GM21360 (cell line): Measurements from ENCODE around the gene ZNF343.
A peak's percentile ranks its signal among the peaks of the same experiment; 100 is the strongest.
"Not testable (repeated sequence)": the region's sequence is repeated elsewhere in the genome, so short reads cannot be mapped to it uniquely, and the experiment has no call there.

Experiments
- ATAC-seq: cut with Tn5 transposase; IDR thresholded peaks from one replicate; pipeline ENCODE4 v1.9.1; 2021; ENCODE audit warnings: mild to moderate bottlenecking, moderate library complexity; ENCODE audit not compliant: unreplicated experiment

ZNF343 gene

DNA sequence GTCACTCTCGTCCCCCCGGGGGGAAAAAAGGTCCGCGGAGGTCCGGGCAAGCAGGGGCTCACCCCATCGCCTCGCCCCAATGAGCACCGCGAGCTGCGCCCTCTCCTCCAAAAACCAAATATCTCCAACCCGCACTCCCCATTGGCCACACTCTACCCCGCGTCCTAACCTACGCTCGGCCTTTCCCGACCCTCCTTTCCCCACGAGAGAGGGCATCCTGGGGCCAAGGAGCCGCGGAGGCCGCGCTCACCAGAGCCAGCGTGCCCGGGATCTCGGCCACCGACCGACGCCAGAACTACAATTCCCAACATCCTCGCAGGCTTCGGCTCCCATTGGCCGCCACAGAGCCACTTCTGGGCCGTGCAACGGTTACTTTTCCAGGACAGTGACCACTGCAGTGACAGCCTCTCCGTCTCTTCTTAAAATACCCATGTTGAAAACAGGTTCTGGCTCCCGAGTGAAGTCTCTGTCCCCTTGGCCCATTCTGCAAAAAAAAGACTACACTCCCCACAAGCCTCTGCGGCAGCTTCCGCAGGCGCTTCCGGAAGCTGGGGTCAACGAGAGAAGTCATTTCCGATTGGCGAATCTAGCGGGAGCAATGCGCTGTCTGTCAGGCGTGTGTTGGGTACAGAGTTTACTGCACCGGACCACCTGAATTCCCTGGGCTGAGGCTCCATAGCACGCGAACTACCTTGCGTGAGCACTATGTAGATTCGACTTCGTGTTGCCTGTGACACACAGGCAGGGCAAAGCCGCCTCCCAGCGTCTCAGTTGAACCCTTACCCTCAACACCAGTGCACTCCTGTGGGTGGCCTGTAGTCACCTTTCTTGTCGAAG lies at the start of gene ZNF343:
ZNF343 (minus strand) TSS at position 285 of the 837 bp plus-strand sequence. CDS start 15,020 bp downstream, outside the sequence.
- ATAC-seq: peak; percentile 88

DNA sequence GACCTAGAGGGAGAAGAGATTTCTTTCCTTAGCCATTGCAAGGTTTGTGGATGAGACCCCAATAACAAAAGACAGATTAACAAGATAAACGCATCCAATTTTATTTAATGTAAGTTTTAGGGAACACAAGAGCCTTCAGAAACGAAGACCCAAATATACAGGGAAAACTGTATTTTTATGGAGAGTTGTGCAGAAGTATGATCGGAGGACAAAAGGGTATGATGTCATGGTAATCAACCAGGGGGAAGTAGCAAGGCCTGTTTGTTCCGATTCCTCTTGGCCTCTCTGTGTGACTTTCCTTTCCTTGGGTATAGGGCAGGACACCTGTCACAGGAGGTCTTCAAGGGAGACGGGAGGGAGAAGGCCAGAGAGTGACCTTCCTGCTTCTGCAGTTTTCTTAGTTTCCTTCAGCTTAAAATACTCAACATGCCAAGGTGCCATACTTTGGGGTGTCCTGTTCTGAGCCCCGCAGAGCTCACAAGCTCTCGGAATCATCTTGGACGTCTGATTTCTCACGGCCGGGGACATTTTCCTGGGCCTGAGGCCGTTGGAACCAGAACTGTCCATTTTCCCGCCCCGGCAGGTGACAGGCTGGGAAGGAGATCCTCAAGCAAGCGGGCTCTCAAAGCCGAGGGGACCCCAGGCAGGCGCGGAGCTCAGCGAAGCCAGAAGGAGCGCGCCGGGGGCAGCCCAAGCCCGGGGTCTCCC lies 49.3 kb upstream of the ZNF343 start:
- ATAC-seq: no peak

DNA sequence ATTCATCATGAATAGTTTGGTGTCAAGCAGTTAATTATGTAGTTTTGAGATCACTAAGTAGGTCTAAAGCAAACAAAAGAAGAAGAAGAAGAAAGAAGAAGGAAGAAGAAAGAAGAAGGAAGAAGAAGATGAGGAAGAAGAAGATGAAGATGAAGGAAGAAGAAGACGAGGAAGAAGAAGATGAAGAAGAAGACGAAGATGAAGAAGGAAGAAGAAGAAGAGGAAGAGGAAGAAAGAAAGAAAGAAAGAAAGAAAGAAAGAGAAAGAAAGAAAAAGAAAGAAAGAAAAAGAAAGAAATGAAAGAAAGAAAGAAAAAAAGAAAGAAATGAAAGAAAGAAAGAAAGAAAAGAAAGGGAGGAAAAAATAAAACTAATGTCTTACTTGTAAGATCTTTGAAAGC lies 36.9 kb upstream of the ZNF343 start:
- ATAC-seq: no peak

DNA sequence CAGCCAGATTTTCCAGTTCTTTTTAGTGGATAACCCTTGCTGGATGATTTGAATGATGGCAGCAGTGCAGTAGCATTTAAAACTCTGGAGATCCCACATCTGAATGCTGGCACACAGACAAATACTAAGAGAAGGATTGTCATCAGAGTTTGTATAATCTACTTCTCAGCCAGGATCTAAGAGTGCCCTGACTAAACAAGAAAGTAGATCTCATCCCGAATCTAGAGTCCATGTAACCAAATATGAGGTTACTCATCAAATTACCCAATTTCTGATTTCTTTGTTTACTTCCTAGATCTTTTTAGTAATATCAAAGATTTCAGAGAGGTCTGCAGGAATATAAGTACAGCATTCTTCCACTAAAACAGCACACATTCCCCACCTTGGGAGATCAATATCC lies 35.5 kb upstream of the ZNF343 start:
- no peak for ATAC-seq

DNA sequence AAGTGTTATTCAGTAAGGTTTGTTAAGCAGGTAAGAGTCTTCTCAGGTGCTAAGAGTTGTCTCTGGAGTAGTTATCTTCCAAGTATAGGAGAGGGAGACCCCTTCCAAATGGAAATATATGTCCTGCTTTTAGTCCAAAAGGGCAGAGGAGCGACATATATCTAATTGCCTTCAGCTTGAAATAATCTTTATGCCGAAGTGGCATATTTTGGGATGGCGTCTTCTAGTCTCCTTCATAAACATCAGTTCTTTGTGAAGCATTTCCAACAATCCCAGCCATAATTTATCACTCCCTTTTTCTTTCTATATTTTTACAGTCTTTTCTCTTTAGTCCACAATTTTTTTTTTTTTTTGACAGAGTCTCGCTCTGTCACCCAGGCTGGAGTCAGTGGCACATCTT lies 33.6 kb upstream of the ZNF343 start:
- ATAC-seq: no peak

DNA sequence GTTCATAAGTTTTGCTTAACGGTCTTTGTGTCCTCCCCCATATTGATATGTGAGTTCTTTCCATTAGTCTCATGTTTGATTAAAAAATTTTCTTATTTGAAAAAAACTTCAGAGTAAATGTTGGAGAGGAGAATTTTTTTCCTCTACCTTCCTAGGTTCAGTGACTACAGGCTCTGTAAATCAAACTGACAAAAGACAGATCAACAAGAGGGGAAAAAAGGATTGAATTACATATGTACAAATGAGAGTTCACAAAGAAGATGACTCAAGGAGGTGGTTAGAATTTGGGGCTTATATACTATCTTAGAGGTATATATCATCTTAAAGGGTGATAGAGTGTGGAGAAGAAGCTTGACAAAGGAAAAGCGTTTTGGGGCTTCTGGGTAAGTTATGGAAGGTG lies 33.2 kb upstream of the ZNF343 start:
- no peak for ATAC-seq

DNA sequence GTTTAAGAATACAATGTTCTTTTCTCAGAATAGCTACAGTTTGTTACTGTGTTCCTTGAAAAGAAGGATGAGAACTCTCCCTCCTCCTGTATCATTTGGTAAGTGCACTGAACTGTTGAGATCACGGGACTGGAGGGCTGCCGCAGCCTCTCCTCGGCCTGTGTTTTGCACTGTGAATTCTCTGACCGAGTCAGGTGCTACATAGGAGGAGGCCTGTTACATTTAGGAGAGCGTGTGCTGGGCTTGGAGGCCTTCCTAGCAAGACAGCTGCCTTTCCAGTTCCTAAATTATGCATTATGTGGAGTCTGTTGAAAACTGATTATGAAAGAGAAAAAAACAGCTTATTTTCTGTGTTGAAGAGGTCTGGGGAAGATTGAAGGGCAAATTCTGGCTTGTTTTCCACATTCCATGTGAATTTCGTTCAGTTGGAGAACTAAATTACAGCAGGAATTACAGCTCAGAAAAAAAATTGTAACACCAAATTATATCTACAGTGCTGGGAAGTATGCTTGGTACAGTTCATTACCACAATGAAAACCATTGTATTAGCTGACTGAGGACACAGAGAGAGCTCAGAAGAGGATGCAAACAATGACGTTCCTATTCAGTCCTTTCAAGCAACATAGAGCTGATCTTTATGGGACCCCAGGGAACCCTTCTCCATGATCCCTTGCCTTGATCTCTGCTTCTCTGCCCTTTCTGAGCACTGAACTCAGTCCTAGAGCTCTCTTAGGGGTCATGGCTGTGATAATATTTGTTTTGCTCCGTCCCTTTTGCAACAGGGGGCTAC lies 30.4 kb upstream of the ZNF343 start:
- no peak for ATAC-seq

DNA sequence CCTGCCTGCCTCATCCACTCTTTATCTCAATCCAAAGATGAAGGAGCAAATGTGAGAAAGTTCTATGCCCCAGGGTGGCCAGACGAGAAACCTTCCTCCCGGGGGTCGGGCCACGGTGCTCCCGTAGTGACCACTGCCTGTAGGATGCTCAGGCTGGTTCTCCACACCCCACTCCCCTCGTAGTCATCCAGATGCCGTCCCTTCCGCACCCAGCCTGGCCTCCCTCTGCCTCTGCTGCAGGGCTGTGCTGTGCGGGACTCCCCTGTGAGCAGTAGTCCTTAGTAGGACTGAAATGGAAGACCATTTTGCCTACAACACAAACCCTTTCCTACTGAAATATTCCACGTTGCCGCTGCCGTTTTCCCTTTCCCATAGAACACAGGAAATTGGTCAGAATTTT lies 29.6 kb upstream of the ZNF343 start:
- no peak for ATAC-seq

DNA sequence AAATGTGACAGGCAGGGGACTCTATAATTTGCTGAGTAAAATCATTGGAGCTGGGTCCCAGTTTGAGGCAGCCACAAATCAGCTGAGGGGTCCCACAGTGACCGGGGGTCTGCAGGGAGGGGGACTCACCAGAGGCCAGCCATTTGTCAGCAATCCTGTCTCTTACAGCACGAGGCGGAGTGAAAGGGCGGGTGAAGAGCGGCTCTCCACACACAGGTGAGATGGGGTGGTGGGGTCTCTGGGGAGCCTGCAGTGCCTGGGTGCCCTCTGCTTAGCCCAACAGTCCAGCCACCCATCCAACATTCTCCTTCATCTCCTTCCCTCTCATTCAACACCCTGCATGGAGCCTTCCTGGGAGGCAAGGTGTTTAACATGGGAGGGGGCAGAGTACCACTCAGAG lies 28.4 kb upstream of the ZNF343 start:
- no peak for ATAC-seq

DNA sequence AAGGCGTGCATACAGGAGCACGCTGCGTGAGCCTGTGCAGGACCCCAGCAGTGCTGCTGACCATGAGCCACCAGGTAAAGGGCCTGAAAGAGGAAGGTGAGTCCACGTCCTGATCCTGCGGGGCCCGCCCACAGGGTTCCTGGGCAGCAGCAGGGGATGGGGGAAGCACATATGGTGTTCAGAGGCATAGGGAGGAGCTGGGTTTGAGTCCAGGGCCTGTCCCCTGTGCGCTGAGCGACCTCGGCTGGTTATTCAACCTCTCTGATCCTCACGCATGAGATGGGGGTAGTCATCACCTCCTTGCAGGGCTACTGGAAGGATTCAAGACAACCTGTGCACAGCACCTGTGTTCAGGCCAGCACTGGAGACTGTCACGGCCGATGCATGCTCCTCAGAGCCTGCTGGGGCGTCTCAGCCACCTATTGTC lies 27.9 kb upstream of the ZNF343 start, which contains the start of gene TMC2:
TMC2 (plus strand) TSS at position 14 of the 427 bp plus-strand sequence; CDS start at position 63, 49 bp downstream.
- no peak for ATAC-seq

DNA sequence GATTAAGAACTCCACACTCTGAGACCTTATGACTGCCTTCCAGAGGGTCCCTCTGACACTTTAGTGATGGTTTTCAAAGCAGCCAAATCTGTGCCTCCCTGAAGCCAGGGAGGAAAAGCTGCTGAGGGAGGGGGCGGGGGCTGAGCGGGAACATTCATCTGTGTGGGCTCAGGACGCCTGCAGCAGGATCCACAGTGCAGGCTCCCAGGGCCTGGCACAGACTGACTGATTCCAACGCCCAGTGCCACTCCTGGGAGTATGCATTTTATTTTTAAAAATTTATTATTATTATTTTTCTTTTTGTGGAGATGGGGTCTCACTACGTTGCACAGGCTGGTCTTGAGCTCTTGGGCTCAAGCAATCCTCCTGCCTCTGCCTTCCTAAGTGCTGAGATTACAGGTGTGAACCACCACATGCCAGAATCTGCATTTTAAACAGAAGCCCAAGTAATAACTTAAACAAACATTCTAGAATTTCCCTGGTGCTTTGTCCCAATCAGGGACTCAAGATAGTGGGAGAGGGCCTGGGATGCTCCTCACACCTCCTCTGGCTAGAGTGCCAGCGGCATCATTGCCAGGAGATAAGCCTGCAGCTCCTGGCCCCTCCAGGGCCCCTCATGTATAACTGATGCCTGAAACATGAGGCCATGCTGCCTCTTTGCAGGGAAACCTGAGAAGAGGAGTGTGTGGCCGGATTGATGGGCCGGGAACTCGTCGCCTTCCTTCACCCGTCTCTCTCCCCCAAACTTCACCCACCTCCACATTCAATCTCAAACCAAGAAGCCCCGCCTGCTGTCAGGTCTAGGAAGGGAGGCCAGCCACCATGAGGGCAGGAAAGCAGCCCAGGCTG lies 27.2 kb upstream of the ZNF343 start:
- no peak for ATAC-seq

DNA sequence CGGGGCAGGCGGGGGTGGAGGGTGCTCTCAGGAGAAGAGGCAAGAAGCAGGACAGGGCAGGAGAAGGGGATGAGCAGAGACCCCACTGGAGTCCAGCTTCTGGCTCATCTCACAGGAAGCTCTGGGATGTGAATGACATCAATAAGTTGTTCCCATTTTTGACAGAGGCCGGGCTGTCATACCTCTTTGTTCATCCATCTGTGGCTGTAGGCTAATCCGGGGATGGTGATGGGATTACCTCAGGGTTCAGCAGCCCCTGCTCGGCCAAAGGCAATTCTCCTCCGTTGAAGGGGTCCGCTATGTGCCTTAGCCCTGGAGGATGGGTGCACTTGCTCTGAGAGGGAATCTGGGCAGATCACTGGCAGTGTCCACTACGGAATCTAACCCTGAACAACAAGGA lies 24.4 kb upstream of the ZNF343 start:
- no peak for ATAC-seq

DNA sequence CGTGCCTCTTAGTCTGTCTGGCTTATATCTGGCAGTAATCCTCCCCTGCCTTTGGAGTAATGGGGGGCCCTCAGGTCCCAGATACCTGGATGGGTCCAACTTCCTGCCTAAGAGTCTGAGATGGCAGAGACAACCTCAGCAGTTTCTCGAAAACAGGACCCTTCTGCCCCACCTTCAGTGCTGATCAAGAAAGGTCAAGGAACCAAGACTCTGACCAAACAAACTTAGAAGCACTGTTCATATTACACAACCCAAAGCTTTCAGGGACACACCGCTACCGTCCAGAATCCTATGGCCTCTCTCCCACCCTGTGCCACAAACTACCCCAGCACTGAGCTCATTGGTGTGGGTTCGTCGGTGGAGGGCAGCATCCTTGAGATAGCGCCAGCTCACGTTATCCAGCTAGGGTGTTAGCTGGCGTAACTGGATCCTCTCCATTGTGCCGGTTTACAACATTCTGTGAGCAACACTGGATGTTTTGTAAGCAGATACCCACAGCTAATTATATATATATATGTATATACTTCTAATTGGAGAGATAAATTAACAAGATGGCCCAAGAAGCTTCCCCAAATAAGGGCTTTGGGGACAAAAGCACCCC lies 20.1 kb upstream of the ZNF343 start:
- no peak for ATAC-seq

DNA sequence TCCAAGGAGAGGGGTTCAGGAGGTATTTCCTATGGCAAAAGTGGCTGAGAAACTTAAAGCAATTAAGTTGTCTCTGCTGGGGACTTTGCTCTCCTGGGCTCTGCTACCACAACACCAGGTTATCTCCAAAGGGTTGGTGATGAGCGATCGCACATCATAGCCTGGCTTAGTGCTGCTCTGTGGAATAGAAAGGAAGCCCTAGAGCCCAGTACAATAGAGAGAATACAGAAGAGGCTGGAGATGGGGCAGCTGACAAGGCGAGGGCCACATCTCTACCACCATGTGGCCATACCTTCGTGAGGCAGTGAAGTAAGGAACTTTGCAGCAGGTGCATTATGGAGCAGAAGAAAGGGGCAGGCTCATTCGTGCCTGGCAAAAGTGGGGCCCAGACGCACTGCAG lies 19.0 kb upstream of the ZNF343 start:
- ATAC-seq: no peak

DNA sequence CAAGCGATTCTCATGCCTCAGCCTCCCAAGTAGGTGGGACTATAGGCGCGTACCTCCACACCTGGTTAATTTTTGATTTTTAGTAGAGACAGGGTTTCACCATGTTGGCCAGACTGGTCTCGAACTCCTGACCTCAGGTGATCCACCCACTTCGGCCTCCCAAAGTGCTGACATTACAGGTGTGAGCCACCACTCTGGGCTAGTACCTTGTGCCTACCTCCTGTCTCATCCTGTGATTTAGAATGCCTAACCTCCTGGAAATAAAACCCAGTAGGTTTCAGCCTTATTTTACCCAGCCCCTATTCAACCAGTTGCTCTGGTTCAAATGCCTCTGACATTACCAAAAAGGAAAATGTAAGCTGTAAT lies 17.5 kb upstream of the ZNF343 start:
- not testable (repeated sequence) for ATAC-seq

DNA sequence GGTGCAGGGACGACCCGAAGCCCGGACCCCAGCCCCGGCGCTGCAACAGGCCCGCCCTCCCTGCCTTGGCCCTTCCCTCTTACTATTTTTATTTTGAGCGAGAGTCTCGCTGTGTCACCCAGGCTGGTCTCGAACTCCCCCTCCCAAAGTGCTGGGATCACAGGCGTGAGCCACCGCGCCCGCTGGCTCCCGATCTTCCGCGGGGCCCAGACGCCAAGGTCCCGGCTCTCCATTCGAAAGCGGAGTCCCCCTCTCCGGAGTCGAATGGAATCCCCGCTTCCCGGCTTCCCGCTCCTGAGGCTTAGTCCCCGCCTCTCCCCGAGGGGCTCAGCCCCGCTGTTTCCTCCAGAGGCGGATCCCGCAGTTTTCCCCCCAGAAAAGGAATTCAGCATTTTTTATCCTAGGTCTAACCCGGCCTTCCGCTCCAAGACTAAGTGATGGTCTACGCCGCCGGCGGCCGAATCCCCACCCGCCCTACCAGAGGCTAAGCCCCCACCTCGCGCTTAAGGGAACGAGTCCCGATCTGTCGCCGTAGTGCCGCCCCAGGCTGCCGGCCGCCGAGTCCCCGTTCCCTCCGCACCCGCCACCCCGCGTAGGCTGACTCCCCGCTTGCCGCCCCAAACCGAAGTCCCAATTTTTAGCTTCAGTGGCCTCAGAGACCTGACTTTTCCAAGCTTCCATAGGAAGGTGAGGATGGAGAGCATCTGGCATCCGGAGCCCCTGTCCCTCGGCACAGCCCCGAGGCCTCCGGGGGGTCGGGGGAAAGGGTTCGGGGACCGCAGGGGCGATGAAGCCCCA lies 16.2 kb upstream of the ZNF343 start:
- ATAC-seq: peak; percentile 13

DNA sequence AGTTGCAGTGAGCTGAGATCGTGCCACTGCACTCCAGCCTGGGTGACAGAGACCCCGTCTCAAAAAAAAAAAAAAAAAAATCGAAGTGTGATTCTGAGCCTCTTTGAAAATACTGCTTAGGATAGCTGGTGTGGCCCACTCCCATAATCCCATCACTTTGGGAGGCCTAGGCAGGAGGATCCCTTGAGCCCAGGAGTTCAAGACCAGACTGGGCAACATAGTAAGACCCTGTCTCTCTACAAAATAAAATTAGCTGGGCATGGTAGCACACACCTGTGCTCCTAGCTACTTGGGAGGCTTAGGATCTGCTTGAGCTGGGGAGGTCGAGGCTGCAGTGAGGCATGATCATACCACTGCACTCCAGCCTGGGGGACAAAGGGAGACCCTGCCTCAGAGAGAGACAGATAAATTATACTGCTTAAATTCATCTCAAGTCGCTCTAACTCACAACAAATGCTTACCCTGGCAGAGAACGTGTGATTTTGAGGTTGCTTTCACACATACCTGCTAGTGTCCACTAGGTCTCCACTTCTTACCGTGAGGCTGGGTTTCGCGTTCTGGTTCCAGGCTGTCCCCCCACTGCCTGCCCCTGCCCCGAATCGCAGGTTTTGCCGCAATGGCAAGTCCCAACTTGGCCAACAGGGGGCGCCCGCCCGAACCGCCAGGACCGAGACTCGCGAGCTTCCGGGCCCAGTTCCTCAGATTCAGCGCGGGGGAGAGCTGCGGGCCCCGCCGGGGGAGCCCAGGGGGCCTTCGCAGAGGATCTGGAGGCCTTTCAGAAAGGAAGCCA lies 15.4 kb upstream of the ZNF343 start:
- ATAC-seq: peak; percentile 62

DNA sequence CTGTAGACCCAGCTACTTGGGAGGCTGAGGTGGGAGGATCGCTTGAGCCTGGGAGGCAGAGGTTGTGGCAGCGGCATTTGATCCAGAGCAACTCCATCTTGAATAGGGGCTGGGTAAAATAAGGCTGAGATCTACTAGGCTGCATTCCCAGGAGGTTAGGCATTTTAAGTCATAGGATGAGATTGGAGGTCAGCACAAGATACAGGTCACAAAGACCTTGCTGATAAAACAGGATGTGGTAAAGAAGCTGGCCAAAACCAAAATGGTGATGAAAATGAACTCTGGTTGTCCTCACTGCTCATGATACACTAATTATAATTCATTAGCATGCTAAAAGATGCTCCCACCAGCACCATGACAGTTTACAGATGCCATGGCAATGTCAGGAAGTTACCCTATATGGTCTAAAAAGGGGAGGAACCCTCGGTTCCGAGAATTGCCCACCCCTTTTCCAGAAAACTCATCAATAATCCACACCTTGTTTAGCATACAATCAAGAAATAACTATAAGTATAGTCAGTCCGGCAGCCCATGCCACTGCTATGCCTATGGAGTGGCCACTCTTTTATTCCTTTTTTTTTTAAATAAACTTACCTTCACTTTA lies 14.2 kb upstream of the ZNF343 start:
- ATAC-seq: not testable (repeated sequence)
